Amygdala (tissue), 56 donors: Measurements from ENCODE around the gene CLEC20A.
"Not testable (repeated sequence)": the region's sequence is repeated elsewhere in the genome, so short reads cannot be mapped to it uniquely, and the experiment has no call there.

Source experiments
- DNase-seq, 56 donors: peaks; one replicate each; lab custom pipeline; 2025; lab: John Stamatoyannopoulos, UW

Gene CLEC20A

DNA sequence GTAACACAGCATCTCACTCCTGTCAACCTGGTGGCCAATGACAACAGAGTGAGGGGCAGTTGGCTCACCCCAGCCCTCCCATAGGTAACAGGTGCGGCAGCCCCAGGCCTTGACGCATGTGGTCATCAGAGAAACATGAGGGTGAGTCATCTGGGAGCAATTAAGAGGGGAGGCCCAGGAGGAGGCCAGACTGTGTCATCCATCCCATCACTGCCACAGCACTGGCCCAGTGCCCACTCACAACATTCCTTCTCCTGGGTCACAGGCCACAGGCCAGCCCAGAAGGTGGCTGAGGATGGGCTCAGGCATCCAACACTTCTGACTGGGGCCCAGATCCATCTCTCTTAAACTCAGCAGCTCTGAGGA, 33.3 kb upstream of the CLEC20A start:
- no peak for DNase-seq

DNA sequence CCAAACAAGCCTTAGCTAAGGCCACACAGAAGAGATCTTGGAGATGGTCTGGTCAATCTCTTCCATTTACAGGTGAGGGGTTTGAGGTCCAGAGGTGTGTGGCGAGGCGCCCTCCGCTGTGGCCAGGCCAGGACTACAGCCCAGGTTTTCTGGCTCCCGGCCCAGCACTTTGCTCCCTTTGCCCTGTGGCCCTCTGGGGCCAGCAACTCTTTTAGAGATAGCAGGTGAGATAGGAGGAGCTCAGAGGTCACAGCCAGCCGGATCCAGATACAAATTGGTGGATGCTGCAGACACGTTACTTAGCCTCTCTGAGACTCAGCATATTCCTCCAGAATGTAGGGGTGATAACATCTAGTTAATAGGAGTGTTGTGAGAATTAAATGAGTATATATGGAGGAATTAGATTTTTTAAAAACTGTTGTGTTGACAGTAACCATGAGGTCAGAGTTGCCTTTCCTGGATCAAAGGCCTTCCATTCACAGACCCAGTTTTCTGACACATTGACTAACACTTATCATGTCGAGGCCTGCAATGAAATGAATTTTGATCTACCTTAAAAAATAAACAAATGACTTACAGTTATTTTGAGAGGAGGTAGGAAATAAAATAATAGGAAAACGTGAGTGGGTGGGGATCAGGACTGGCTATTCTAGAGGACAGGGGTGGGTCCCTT, 32.7 kb upstream of the CLEC20A start:
- no peak for DNase-seq

DNA sequence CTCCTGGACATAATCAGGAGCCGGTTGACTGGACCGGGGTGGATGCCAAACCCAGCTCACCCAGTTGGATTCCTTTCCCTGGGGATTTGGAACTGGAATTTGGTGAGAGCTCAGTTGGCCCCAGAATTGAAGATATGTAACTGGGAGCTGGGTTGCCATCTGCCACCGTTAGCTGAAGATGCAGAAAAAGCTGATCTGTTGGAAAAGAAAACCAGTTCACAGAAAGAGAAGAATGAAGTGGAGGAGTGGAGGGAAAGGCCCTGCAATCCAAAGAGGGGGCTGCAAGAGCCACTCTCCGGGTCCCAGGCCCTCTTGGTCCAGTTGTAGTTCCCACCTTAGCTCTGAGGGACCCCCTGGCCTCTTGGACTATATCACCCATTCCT, 32.2 kb upstream of the CLEC20A start:
- DNase-seq: no peak

DNA sequence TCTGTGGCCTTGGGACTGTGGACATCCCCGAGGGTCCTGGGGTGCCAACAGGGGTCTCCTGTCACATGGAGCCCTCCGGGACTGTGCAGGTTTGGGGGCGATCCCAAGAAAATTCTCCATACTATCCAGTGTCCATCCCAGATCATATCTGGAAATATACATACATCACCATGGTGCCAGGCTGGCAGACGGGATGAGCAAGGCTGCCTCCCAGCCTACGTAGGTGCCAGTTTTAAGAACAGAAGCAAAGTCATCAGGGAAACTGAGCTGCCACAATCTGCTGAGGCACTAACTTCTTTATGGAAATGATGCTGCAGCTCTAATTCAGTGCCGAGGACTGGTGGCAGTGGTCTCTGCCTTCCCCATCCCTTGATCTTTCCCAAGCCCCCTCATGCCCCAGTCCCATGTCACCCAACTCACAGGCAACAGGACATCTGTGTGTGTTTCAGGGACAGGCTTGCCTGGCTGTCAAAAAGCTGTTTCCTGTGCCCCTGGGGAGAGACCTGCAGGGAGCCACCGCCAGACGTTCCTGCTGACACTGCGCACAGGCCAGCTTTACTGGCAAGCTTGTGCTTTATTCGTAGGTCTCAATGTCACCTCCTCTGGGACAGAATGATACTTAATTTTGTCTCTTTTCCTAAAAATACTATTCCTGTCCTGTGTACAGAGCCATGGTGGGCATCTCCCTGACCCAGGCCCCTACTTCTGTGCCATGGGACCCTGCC, 31.6 kb upstream of the CLEC20A start:
- DNase-seq: peak in 2 of 56 donors; percentile 14 to 17

DNA sequence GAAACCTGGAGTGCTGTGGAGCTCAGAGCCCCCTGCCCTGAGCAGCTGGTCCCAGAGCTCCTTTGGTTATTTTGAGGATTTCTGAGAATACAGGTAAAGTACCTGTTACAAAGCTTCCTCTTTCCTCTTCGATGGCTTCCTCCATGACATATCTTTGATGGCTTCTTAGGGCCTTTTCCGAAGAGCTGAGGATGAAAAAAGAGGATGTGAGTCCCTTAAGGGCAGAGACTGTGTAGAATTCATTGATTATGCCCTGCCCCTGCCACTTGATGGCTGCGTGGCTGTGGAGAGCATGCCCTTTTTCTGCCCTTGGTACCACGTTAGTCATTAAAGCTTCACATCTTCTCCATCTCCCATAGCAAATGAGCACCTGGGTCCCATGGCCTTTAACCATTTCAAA, 30.4 kb upstream of the CLEC20A start:
- DNase-seq: no peak

DNA sequence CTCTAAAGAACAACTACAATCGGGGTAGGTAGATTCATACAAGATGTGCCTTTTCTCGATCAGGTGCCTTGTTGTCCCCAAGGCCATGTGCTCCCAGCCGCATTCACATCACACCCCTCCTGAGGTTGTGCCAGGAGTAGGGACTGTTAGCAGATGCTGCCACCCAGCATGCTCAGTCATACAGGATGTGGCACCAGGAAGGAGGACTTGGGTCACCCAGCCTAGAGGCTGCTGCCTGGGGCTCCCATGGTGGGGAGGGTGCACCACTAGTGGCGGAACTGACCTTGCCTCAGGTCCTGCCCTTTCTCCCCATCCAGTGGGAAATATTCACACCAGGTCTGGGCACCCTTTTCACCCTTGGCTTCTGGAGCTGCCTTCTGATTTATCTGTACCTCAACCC, 24.5 kb upstream of the CLEC20A start:
- no peak for DNase-seq

DNA sequence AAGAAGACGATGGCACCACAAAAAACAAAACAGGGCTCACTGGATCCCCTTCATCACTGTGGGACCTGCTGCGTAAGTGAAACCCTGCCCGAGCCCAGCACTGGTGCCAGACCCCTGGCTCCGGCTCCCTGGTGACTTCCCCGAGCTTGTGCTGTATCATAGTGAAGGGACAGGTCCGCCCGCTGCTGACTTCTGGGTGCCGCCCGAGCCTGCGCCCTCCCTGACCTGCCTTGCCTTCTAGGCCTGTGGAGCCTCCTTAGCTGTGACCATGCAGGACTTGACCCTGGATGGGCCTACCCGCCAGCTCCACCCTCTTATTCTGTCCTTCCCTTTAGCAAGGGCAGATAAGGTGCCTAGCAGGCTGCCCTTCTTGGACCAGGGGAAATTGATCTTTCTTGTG, 24.0 kb upstream of the CLEC20A start:
- no peak for DNase-seq

DNA sequence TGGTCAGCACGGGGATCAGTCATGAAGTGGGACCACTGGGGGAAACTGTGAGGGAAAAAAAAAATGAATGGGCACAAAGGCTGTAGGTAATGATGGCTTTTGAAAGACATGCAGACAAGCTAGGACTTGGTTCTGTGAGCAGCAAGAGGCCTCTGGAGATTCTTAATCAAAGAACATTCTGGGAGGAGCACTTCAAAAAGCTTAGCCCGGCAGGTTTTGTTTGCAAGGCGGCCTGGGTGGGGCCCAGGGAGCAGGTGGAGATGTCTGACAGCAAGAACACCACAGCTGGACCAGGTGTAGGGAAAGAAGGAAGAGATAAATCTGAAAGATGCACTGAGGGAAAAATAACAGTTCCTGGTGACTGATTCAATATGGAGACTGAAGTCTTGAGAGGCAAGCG, 22.1 kb upstream of the CLEC20A start:
- no peak for DNase-seq

DNA sequence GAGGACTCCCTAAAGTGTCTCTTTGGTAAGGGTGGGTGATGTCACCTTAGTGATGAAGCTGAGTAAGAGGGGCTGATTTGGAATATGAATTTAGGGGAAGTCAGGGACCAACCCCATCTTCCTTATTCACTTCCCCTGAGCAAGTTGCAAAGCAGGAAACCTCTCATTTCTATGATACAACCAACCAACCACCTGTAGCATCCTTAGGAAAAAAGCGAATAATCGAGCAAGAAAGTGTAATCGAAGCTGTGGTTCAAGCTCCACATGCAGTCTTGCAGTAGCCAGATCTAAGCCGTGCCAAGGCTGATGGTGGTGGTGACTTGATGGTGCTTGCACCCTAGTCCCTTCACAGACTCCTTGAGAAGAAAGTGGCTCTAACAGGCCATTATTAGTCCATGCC, 19.3 kb upstream of the CLEC20A start:
- DNase-seq: no peak

DNA sequence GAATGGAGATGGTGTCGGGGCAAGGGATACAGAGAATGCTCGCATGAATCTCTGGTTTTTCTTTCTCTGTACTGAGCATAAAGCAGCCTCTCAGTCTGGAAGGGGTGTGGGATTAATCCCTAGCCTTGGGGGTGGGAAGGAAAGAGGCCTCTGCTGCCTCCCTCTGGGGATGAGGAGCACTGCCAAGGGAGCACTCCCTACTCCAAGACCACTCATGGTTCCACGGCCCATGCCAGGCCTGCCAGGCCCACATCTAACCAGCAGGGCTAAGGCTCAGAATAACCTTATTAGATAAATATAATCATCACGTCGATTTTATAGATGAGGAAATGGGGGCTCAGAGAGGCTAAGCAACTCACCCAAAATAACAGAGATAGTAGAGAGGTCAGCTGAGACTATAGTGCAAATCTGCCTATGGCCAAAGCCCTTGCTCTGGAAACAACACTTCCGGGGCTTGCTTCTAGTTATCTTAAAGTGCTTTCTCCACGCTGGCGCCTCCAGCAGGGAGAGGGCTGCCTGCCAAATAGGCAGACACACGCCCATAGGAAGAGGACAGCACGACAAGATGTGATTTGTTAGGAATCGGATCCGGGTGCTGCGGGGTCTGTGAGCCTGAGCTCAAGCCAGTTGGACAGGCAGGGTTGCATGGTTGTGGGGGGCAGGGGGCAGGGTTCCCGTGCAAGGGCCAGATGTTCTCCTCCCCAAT, 16.7 kb upstream of the CLEC20A start:
- DNase-seq: no peak

DNA sequence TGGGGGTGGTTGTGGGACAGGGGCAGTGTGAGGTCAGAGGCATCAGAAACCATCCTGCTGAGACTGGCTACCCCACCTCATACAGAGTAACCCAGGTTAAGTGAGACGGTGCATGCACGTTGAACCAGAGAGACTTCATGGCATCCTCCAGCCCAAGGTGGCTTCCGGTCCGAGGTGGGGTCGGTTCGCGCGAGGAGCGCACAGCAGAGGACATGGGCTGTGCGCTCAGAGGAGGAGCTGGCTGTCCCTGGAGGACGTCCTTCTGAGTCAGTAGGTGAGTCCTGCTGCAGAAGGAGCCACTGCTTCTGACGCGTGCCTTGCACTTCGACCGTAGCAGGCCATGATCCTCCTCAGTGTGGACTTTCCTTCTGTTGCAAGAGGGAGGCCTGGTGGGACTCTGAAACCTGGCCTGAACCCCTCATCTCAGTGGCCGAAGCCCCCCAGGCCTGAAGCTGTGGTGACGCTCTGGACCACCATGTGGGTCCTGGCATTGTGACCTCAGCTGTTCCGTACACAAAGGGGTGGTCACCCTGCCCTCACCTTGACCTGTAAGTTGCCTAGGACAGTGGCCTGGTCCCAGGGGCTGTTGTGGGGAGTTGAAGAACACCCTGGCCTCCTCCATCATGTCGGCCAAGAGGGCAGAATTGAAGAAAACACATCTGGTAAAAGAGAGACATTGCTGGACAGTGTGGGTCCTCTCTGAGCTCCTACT, 16.0 kb upstream of the CLEC20A start, which contains the start of gene TEX35:
Gene TEX35 (plus strand): TSS at position 544 of the 712 bp plus-strand sequence. CDS start 80 bp downstream, at position 624.
- no peak for DNase-seq

DNA sequence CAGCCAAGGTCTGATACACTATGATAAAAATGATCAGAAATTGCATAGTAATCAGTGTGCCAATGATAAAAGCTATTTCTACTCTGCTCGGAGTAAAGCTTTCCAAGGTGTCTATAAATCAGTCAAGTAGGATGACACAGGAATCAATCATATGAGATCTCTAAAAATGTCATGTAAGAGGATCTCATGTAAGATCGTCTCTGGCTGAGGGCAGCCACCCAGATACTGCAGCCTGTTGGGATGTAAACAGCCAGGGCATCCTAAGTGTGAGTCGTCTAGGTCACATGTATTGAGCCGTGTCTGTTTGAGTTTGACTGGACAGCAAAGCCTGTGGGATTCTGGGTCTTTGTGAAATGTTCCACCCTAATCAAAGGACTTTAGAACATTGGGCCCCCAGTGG, 13.4 kb upstream of the CLEC20A start:
- no peak for DNase-seq

DNA sequence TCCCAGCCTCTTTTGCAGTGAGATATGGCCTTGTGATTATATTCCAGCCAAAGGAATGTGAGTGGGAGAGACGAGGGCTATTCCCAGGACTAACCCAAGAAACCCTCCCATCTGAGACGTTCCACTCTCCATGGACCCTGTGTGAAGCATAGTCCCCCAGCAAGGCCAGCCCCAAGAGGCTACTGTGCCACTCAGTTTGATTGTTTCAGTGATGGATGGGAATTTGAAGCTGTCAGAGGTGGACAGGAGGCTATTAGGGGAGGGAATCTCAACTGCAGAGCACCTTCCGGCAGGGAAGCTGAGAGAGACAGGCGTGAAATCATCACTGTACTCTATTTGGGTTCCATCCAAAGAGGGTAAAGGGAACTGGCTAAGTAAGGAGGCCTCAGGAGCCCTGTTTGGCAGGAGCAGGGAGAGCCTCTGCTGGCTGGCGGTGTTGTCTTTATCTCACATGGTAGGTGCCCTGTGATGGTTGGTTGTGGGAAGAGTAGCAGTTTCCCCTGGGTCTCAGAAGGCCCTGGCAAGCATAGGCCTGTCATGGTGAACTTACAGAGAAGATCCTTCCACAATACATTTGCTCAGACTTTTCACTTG, 12.7 kb upstream of the CLEC20A start:
- DNase-seq: no peak

DNA sequence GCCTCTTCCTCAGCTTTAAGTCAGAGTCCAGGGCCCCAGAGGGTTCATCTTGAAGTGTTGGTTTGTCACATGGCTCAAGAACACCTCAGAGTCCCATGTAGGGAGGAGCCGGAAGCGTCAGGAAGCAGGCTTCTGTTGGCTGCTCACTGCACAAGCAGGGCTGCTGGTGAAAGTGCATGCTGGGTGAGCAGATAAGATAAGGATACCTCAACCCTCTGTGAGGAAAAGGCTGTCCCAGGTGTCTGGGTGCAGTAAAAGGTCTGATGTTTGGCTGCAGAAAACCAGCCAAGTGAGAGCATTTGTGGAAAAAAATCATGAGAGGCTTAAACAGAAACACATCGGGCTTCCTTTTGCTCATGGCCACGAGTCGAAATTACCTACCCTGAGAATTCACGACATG, 9.9 kb upstream of the CLEC20A start:
- no peak for DNase-seq

DNA sequence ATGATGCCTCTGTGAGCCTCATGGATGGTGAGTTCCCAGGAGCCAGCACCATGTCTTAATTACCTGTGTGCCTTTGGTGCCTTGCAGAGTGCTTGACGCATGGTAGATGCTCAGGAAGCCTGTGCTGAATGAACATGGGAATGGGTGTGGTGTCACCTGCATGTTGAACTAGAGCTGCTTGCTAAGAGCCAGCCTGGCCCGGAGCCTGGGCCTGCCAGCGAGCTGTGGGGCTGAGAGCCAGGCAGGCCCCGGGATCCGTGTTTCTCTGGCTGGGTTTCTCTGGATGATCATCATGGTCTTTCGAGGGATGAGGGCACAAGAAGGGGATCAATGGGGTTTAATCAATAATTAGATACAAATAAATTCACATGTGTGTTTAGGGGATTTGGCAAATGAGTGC, 9.4 kb upstream of the CLEC20A start:
- peak in 1 of 56 donors; percentile 16 for DNase-seq

DNA sequence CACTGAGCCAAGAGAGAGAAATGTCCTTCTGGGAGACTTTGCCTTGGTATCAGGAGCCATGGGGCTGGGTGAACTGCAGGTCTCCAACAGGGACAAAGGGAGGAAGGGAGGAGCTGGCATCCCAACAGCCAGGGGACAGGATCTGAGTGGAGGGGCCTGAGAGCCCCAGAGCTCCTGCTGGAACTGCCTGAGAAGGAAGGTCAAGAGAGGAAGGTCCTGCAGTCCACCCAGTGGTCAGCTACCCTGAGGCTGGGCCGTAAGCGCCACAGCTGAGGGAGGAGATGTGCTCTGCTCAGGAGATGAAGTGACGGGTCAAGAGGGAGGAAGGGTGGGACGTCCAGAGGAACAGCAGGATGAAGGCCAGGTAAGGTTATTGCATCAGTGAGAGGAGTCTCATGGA, 7.5 kb upstream of the CLEC20A start:
- no peak for DNase-seq

DNA sequence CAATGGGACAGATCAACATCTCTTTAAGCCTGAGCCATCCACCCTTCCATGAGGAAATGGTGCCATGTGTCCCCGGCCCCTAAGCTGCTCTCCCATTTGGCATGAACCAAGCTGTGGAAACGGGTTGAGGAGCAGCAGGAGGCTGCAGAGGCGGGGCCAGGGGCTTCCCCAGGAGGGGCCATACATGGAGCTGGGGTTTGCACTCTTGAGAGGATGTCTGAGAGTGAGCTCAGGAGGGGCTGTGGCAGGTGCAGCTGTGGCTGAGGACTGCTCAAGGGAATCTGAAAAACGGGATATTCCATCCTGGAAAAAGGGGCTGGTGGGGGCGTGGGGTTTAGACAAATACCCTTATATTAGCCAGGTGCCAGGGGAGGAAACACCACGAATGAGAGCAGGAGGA, 7.1 kb upstream of the CLEC20A start:
- no peak for DNase-seq

DNA sequence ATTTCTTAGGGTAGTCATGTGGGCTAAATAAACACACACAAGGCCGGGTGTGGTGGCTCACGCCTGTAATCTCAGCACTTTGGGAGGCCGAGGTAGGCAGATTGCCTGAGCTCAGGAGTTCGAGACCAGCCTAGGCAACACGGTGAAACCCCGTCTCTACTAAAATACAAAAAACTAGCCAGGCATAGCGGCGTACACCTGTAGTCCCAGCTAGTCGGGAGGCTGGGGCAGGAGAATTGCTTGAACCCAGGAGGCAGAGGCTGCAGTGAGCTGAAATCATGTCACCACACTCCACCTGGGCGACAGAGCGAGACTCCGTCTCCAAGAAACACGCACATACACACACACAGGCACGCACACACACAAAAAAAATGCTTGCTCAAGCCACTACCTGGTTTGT, 6.6 kb upstream of the CLEC20A start:
- DNase-seq: not testable (repeated sequence)

DNA sequence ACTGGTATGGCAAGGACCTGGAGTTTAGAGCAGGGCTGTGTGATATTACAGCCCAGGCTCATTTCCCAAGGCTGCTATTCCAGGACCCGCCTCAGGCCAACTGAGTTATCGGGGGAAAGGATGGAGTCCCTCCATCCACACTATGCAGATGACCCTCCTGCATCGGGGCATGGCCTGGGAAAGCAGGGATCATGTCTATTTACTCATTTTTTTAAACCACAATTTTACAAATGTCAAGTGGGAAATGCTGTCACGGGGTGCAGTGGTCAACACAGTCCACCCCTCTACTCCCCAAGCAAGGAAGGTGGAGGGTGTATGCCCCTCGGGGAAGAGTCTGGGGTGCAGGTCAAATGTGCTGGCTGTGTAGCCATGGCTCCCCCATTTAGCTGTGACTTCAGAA, 6.1 kb upstream of the CLEC20A start:
- no peak for DNase-seq

DNA sequence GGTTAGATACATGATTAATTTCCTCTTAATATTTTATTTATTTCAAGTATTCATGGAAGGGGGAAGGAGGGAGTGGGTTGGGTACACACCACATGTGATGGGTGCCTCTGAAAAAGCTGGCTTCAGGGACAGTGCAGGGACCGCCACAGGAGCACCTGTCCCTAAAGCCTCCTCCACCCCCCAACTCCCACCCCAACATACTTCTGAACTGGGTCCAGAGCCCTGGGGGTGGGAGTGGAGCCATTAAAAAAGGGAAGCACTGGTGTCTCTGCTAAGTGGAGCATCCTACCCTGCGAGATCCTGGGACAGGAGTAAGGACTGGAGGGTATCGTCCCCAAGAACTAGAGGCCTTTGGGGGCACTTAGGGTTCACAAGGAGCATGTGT, 5.6 kb upstream of the CLEC20A start:
- no peak for DNase-seq
